ENCODE results near the gene POFUT2. TPM values are rescaled to one million over a fixed set of nuclear protein-coding genes. Genes with fewer than 3 reads are reported as not detected.

Gene POFUT2
- total RNA-seq, 4 donors from 2014 or later, result 8.3 to 19.8 (median 17.0) TPM

DNA sequence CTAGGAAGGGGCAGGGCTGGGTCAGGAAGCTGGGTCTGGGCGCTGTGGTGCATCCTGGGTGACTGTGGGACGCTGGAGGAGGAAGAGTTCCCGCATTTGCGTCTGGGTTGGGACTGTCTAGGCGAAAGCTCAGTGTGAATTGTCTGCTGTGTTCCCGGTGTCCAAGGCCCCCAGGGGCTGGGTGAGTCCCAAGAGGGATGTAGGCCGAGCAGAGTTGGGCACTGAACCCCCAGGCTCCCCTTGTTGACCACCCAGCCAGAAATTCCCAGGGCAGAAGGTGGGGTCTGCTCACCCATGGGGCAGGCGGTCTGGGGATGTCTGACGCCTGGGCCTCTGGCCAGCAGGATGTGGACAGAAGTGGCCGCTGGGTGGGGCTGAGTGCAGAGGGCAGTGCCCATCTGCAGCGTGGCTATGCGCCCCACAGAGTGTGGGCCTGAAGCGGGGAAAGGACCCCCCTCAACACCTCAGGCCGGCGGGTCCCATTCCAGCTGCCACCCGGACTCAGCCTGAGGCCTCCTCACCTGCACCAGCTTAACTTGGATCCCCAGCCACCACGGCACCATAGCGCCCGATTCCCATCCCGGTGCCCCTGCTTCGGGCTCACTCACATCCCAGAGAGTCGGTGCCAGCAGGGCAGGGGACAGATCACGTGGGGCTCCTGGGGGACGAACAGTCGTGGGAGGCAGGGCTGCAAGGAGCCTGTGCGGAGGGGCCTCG, 37.0 kb upstream of the POFUT2 start:
- TF ChIP-seq, protein P1, sequence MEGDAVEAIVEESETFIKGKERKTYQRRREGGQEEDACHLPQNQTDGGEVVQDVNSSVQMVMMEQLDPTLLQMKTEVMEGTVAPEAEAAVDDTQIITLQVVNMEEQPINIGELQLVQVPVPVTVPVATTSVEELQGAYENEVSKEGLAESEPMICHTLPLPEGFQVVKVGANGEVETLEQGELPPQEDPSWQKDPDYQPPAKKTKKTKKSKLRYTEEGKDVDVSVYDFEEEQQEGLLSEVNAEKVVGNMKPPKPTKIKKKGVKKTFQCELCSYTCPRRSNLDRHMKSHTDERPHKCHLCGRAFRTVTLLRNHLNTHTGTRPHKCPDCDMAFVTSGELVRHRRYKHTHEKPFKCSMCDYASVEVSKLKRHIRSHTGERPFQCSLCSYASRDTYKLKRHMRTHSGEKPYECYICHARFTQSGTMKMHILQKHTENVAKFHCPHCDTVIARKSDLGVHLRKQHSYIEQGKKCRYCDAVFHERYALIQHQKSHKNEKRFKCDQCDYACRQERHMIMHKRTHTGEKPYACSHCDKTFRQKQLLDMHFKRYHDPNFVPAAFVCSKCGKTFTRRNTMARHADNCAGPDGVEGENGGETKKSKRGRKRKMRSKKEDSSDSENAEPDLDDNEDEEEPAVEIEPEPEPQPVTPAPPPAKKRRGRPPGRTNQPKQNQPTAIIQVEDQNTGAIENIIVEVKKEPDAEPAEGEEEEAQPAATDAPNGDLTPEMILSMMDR (IDR thresholded peaks at IDR 0.05; ENCODE audit: low read depth), result no peak

DNA sequence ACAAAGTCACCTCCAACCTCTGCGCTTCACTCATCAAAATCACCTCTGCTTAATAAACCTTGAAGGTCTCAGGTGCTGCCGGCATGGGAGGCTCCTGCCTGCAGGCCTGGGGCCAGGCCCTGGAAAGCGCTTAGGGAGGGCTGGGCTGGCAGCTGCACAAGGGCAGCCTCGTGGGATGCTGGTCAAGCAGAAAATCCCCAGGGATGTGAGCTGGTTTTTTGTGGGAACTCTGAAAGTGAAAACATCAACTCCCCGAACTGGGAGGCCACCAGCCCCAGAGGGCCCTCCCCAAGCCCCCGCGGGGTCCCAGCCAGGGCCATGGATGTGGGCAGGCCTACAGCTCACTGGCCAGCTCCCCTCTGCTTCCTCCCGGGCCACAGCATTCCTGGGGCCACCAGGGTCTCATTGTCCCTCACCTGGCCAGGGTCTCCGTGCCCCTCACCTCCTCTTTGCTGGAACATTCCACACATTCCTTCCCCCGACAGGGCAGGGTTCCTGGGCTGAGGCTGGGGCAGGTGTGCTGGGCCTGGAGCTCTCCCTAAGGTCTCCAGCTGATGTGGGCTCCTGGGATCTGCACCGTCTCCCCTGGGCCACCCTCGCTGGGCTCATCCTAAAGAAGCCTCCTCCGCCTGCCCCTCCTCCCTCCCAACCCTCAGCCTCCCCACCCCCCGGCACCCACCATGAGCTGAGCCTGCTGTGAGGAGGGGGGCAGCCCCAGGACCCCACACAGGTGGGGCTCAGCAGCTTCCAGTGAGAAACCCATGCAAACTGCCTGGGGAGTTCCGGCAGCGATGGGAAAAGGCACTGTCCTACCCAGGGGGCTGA, 36.0 kb upstream of the POFUT2 start:
- TF ChIP-seq, protein P1 (IDR thresholded peaks at IDR 0.05; ENCODE audit: low read depth), result no peak

DNA sequence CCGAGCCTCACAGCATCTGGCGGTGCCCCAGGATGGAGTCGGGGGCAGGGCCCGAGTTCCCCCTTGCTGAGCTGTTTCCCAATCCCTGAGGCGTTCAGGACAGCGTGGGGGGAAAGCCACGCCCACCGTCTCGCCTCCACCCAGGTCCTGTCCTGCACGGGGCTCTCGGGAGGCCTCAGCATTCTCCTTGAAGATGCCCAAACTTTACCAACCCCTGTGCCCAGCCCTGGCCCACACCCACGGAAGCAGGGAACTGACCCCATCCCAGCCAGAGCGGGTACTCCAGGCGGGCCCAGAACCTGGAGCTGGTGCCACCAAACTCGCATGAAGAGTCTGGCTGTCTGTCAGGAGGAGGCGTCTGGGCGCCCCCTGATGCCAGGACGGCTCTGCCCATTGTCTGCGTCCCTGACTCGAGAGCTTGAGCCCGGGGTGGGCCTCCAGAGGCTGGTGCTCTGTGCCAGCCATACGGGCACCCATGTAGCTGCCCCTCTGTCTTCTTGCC, 35.3 kb upstream of the POFUT2 start:
- TF ChIP-seq, protein P1 (IDR thresholded peaks at IDR 0.05; ENCODE audit: low read depth), result no peak

DNA sequence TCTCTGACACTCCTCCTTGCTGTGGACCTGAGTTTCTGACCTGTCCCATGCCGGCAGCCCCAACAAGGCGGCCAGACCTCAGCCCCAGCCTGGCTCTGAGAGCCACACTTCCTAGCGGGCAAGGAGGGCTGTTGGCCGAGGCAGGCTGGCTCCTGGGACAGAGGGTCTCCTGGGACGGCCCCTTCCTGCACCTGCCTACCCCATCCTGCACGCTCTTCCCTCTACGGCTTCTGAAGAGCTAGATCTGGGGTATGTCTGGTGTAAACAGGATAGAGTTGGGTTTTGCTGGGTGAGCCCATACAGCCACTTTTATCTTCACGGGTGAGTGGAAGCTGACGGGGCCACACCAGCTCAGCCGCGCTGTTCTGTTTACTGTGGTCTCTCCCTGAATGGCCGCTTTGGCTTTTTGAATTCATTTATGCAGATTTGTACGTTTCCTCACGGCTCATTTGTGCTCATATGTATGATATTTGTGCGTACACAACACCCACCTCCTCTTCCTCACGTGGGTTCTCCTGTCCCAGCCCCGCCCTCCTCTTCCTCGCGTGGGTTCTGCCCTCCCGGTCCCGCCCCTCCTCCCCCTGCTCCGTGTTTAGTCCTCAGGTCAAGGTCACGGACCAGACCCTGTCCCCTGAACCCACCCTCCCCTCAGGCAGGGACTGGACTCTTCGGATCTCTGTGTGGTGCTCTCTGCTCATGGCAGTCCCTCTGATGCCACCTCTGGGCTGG, 34.7 kb upstream of the POFUT2 start:
- TF ChIP-seq, protein P1 (IDR thresholded peaks at IDR 0.05; ENCODE audit: low read depth), result no peak

DNA sequence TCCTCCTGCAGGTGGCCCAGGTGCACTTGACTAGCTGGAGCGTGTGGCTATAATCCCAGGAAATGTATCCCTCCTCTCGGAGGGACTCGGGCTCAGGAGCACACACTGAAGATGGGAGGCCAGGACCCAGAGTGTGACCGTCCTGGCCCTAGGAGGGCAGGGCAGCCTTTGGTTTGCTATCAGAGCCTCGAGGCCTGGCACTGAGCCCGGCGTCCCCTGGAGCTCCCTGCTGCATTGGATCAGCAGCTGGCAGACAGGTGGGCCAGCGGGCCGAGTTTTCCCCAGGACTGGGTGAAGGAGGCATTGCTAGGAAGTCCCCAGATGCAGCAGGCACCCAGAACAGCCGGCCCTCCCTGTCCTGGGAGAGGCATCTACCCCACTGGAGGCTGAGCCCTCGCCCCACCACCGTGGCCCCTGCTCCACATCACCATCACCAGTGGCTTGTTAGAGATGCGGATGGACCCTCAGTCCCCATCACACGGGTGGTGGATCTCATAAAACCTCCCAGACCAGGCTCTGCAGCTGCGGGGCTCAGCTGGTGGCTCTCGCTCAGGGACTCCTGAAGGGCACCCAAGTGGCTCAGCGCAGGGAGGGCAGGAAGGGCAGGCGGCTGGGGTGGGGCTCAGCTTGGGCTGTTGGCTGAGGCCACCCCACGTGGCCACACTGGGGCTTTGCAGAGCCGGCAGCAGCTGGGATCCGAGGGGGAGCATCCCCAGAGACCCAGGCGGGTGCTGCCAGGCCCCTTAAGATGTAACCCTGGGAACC, 32.7 kb upstream of the POFUT2 start:
- TF ChIP-seq, protein P1 (IDR thresholded peaks at IDR 0.05; ENCODE audit: low read depth), result no peak

DNA sequence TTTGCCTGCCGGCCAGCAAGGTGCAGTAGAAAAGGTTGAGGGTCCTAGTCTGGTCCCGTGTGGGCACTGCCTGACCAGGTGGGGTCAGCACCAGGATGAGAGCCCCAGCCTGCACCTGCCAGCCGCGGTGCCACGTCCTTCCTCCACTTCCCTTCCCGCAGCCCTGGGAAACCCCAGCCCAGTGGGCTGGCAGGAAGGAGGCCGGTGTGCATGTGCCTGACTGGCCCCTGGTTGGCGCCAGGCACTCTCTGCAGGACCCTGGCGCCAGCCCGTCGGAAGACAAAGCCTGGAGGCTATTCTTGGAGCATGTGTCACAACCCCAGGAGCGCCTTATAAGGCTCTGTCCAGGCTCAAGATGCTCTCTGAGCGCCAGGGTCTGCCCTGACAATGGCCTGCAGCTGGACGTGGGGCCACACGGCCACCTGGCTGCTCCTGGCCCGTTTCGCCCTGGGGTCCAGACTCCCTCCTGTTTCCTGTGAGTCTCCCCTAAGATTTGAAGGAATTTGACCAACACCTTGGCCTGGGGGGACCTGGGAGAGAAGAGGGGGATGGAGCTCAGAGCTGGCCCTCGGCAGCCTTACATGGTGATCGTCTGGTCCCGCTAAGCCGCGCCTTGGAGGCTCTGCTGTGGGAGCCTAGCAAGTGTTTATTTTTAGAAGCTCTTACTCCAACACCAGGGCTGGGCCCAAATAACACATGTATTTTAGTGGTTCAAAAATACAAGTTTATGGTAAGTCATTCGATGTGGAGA, 31.9 kb upstream of the POFUT2 start:
- TF ChIP-seq, protein P1 (IDR thresholded peaks at IDR 0.05; ENCODE audit: low read depth), result no peak

Data from subcutaneous adipose tissue (tissue), 4 donors.